ENCODE measurements around the gene RALGDS. TPM values are rescaled to one million over a fixed set of nuclear protein-coding genes. Genes with fewer than 3 reads are reported as not detected.
"Not testable (repeated sequence)": the region's sequence is repeated elsewhere in the genome, so short reads cannot be mapped to it uniquely, and the experiment has no call there.

RALGDS gene
- total RNA-seq: 16.1 to 19.0 TPM (median 17.5 TPM) in 3 replicates
- long read RNA-seq, transcript RALGDS-205 (18 exons, 3,801 nt): major isoform, 12 of 46 reads
- long read RNA-seq, partial matches to known transcripts: 3 of 46 reads
- long read RNA-seq, other reads (novel, unspliced or antisense): 30 of 46 reads

DNA sequence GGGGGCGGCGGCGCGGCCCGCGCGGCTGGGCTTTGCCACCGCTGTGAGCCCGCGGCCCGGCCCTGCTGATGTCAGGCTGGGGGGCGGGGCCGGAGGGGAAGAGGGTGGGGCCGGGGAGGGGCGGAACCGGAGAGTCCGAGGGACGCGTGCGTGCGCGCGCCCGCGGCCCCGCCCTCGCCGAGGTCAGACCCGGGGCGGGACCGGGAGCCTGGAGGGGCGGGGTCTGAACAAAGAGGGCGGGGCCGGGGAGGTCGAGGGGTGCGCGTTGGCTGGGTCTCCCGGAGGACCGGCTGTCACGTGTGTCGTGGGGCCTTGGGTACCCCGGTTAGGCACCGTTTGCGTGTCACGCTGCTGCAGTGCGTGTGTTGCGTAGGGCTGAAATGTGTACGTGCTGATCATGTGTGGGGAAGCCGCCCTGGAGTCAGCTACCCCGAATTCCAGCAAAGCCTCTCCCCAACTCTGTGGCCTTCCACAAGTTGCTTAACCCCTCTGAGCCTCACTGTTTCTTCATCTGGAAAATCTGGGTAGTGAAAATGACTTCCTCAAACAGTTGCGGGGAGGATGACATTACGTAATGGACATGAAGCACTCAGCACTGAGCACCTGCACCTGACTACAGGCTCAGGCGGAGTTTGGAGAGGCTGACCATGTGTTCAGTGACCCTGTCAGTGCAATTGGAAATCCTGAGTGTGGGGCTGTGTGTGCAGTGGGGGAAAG, at the start of gene RALGDS:
Gene RALGDS, minus strand, starts transcription at position 43 of the 717 bp plus-strand sequence. CDS start 86 bp downstream, outside the sequence.
- Mint-ChIP-seq H3K4me1 (ENCODE audit: low read depth) (peaks cover 19% of the 10 kb centered on the region), H3K36me3 (ENCODE audit: low read depth) (peaks cover 1% of the 10 kb centered on the region), H3K9me3 (ENCODE audit: low read depth) (no peaks in the 10 kb centered on the region), H3K4me3 (ENCODE audit: unreplicated experiment) (peak within 1 kb of the TSS; percentile 65), H3K27ac (ENCODE audit: unreplicated experiment) (no peak within 1 kb of the TSS), H3K27me3 (ENCODE audit: low read depth) (peaks cover 9% of the 10 kb centered on the region)
- TF ChIP-seq, protein P1, sequence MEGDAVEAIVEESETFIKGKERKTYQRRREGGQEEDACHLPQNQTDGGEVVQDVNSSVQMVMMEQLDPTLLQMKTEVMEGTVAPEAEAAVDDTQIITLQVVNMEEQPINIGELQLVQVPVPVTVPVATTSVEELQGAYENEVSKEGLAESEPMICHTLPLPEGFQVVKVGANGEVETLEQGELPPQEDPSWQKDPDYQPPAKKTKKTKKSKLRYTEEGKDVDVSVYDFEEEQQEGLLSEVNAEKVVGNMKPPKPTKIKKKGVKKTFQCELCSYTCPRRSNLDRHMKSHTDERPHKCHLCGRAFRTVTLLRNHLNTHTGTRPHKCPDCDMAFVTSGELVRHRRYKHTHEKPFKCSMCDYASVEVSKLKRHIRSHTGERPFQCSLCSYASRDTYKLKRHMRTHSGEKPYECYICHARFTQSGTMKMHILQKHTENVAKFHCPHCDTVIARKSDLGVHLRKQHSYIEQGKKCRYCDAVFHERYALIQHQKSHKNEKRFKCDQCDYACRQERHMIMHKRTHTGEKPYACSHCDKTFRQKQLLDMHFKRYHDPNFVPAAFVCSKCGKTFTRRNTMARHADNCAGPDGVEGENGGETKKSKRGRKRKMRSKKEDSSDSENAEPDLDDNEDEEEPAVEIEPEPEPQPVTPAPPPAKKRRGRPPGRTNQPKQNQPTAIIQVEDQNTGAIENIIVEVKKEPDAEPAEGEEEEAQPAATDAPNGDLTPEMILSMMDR (IDR thresholded peaks at IDR 0.05): no peak
- DNase-seq (ENCODE audit: low spot score): no peak

DNA sequence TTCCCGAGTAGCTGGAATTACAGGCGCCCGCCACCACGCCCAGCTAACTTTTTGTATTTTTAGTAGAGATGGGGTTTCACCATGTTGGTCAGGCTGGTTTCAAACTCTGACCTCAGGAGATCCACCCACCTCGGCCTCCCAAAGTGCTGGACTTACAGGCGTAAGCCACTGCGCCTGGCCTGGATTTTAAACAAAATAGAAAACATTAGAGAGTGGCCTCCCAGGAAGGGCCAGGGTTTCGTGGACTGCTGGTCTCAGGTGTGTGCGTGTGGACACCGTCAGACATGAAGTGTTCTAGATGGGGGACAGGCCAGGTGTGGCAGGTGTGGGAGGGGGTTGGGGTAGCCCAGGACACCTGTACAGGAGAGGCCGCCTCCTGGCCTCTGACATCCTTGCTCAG, 49.7 kb upstream of the RALGDS start:
- peaks cover 24% of the 10 kb centered on the region for H3K27me3 Mint-ChIP-seq (ENCODE audit: low read depth)
- peak; percentile 49 for DNase-seq (ENCODE audit: low spot score)
- no peak overlapping the region for H3K4me3 Mint-ChIP-seq (ENCODE audit: unreplicated experiment)
- no peaks in the 10 kb centered on the region for H3K4me1 Mint-ChIP-seq (ENCODE audit: low read depth)
- H3K36me3 Mint-ChIP-seq (ENCODE audit: low read depth): no peaks in the 10 kb centered on the region
- no peaks in the 10 kb centered on the region for H3K9me3 Mint-ChIP-seq (ENCODE audit: low read depth)
- TF ChIP-seq, protein P1 (IDR thresholded peaks at IDR 0.05): no peak
- H3K27ac Mint-ChIP-seq (ENCODE audit: unreplicated experiment): no peak overlapping the region

DNA sequence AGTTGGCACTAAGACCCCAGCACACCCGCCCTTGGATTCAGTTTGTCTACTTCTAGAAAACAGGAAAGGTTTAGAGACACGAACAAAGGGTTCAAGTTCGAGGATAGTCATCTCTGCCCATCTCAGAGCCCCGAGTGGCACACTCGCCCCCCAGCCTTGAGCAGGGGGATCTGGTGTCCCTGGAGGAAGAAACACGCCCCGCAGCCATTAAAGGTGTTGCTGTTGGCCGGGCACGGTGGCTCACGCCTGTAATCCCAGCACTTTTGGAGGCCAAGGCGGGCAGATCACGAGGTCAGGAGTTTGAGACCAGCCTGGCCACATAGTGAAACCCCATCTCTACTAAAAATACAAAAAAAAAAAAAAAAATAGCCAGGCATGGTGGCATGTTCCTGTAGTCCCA, 48.6 kb upstream of the RALGDS start:
- not testable (repeated sequence) for H3K9me3 Mint-ChIP-seq (ENCODE audit: low read depth); H3K4me3 Mint-ChIP-seq (ENCODE audit: unreplicated experiment); H3K36me3 Mint-ChIP-seq (ENCODE audit: low read depth); H3K27ac Mint-ChIP-seq (ENCODE audit: unreplicated experiment); H3K4me1 Mint-ChIP-seq (ENCODE audit: low read depth)
- peak; percentile 39 for DNase-seq (ENCODE audit: low spot score)
- peaks cover 19% of the 10 kb centered on the region for H3K27me3 Mint-ChIP-seq (ENCODE audit: low read depth)

DNA sequence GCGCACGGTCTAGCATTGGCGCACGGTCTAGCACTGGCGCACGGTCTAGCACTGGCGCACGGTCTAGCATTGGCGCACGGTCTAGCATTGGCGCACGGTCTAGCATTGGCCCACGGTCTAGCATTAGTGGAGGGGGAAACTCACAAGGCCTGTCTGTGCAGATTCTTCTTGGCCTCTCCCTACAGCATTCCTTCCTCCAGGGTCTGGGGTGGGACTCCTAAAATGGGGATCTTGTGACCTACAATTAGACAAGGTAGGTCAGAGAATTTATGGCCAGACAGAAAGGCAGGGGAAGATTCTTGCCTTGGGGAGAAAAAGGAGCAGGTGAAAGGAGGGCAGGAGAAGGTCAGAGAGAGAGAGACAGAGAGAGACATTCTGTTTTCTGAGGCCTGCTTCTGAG, 48.1 kb upstream of the RALGDS start:
- Mint-ChIP-seq H3K27ac (ENCODE audit: unreplicated experiment) (no peak overlapping the region), H3K4me3 (ENCODE audit: unreplicated experiment) (no peak overlapping the region), H3K9me3 (ENCODE audit: low read depth) (no peaks in the 10 kb centered on the region), H3K4me1 (ENCODE audit: low read depth) (peaks cover 1% of the 10 kb centered on the region), H3K36me3 (ENCODE audit: low read depth) (no peaks in the 10 kb centered on the region), H3K27me3 (ENCODE audit: low read depth) (peaks cover 17% of the 10 kb centered on the region)
- TF ChIP-seq, protein P1 (IDR thresholded peaks at IDR 0.05): no peak
- DNase-seq (ENCODE audit: low spot score): peak; percentile 20

DNA sequence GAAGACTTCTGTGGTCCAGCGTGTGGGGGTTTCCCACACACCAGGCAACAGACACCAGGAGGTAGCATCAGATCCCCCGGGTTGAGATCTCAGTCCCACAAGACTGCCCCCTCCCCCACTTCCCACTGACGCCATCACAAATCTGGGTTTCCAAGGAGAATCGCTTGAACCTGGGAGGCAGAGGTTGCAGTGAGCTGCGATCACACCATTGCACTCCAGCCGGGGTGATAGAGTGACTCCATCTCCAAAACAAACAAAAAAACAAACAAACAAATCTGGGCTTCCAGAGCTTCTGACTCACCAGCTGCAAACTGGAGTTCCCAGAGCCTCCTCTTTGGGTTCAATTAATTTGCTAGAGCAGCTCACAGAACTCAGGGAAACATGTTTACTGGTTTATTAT, 47.4 kb upstream of the RALGDS start:
- Mint-ChIP-seq H3K36me3 (ENCODE audit: low read depth) (no peaks in the 10 kb centered on the region), H3K4me1 (ENCODE audit: low read depth) (peaks cover 4% of the 10 kb centered on the region), H3K9me3 (ENCODE audit: low read depth) (no peaks in the 10 kb centered on the region), H3K27ac (ENCODE audit: unreplicated experiment) (no peak overlapping the region), H3K4me3 (ENCODE audit: unreplicated experiment) (no peak overlapping the region), H3K27me3 (ENCODE audit: low read depth) (peaks cover 10% of the 10 kb centered on the region)
- TF ChIP-seq, protein P1 (IDR thresholded peaks at IDR 0.05): no peak
- DNase-seq (ENCODE audit: low spot score): peak; percentile 24

DNA sequence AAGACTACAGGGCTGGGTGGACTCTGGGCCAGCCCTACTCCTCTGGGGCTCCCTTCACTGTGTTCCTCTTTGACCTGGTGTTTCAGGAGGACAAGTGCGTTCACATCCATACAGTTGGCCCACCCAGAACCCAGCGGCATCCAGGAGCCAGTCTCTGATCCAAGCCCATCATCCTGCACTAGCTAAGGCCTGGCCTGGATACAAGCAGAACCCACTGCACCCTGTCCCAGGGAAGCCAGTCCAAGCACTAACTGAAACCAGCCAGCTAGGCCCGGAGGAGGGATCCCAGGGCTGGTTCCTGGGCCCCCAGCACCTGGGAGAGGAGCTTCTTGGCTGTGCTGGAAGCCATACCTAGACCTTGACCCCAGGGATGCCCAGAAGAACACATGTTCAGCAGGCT, 46.7 kb upstream of the RALGDS start:
- Mint-ChIP-seq H3K9me3 (ENCODE audit: low read depth) (no peaks in the 10 kb centered on the region), H3K36me3 (ENCODE audit: low read depth) (no peaks in the 10 kb centered on the region), H3K27me3 (ENCODE audit: low read depth) (peaks cover 9% of the 10 kb centered on the region), H3K27ac (ENCODE audit: unreplicated experiment) (no peak overlapping the region), H3K4me3 (ENCODE audit: unreplicated experiment) (no peak overlapping the region), H3K4me1 (ENCODE audit: low read depth) (peaks cover 5% of the 10 kb centered on the region)
- DNase-seq (ENCODE audit: low spot score): peak; percentile 60
- TF ChIP-seq, protein P1 (IDR thresholded peaks at IDR 0.05): no peak

All from chondrocyte (in vitro differentiated cells).